Measurements from ENCODE around the gene C1orf21.

C1orf21 gene

DNA sequence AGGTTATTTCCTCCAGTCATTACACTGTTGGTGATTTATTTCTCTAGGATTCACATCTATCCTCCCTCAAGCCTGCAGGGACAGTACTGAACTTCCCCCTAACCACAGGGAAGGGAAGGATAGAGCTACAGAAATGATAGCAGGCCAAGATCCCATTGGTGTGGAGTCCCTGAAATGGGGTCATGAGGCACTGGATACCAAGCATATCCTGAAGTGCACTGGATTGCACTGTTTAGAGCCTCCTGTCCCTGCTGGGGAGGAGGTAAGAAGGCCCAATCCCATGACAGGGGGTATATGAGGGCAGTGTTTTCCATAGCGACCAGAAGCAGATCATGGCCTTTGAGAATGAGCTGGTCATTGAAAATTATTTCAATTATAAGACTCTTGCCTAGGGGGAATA is 56.8 kb downstream of the C1orf21 start:
- no peaks in the 10 kb centered on the region for H3K27me3 ChIP-seq (ENCODE audit: insufficient read depth, low read length, poor library complexity, severe bottlenecking)
- H3K4me2 ChIP-seq (ENCODE audit: low read depth, low read length, poor library complexity, severe bottlenecking): no peak overlapping the region
- H3K9me3 ChIP-seq (ENCODE audit: insufficient read depth, low read depth, low read length): no peaks in the 10 kb centered on the region
- H3K36me3 ChIP-seq (ENCODE audit: insufficient read depth, low read length): no peaks in the 10 kb centered on the region
- no peak for TF ChIP-seq EZH2phosphoT487 (IDR thresholded peaks at IDR 0.05; ENCODE audit: borderline replicate concordance)
- TF ChIP-seq, protein P1, sequence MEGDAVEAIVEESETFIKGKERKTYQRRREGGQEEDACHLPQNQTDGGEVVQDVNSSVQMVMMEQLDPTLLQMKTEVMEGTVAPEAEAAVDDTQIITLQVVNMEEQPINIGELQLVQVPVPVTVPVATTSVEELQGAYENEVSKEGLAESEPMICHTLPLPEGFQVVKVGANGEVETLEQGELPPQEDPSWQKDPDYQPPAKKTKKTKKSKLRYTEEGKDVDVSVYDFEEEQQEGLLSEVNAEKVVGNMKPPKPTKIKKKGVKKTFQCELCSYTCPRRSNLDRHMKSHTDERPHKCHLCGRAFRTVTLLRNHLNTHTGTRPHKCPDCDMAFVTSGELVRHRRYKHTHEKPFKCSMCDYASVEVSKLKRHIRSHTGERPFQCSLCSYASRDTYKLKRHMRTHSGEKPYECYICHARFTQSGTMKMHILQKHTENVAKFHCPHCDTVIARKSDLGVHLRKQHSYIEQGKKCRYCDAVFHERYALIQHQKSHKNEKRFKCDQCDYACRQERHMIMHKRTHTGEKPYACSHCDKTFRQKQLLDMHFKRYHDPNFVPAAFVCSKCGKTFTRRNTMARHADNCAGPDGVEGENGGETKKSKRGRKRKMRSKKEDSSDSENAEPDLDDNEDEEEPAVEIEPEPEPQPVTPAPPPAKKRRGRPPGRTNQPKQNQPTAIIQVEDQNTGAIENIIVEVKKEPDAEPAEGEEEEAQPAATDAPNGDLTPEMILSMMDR (conservative IDR thresholded peaks at IDR 0.05; ENCODE audit: low read length): no peak
- H2AFZ ChIP-seq (ENCODE audit: low read length): no peak overlapping the region
- no peaks in the 10 kb centered on the region for H4K20me1 ChIP-seq (ENCODE audit: insufficient read depth, low read length, poor library complexity, severe bottlenecking)
- no peaks in the 10 kb centered on the region for H3F3A ChIP-seq (ENCODE audit: low read depth)
- no peak overlapping the region for H3K9ac ChIP-seq (ENCODE audit: low read depth, low read length, poor library complexity, severe bottlenecking)
- no peaks in the 10 kb centered on the region for H3K79me2 ChIP-seq (ENCODE audit: insufficient read depth, low read length)
- H3K4me3 ChIP-seq (ENCODE audit: low read length, poor library complexity, severe bottlenecking): no peak overlapping the region
- H3K9me2 ChIP-seq (replicated peaks; ENCODE audit: low read depth, low read length): no peaks in the 10 kb centered on the region
- H3K4me1 ChIP-seq (ENCODE audit: insufficient read depth, low read length, poor library complexity, severe bottlenecking): no peaks in the 10 kb centered on the region

DNA sequence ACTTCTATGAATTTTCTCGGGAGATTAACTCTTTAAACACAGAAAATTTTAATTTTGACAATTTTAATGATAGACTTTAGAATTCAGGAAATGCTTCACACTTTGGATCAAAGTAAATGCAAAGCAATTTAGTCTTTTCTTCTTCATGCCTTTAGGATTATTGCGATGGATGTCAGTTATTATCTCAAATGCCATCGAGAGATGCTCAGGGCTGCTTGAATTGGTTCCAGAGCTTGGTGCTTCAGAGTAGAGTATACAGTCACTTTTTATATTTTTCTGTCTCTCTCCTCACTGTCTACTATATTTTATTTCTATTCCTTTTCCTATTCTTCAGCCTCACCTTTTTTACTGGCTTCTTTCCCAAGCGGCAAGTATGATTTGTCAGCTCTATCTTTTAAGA is 59.2 kb downstream of the C1orf21 start:
- H3K4me1 ChIP-seq (ENCODE audit: insufficient read depth, low read length, poor library complexity, severe bottlenecking): no peaks in the 10 kb centered on the region
- H3K36me3 ChIP-seq (ENCODE audit: insufficient read depth, low read length): no peaks in the 10 kb centered on the region
- no peak overlapping the region for H3K9ac ChIP-seq (ENCODE audit: low read depth, low read length, poor library complexity, severe bottlenecking)
- no peak for TF ChIP-seq EZH2phosphoT487 (IDR thresholded peaks at IDR 0.05; ENCODE audit: borderline replicate concordance)
- TF ChIP-seq, protein P1 (conservative IDR thresholded peaks at IDR 0.05; ENCODE audit: low read length): no peak
- H3K9me3 ChIP-seq (ENCODE audit: insufficient read depth, low read depth, low read length): no peaks in the 10 kb centered on the region
- no peak overlapping the region for H2AFZ ChIP-seq (ENCODE audit: low read length)
- no peaks in the 10 kb centered on the region for H4K20me1 ChIP-seq (ENCODE audit: insufficient read depth, low read length, poor library complexity, severe bottlenecking)
- H3K9me2 ChIP-seq (replicated peaks; ENCODE audit: low read depth, low read length): no peaks in the 10 kb centered on the region
- H3F3A ChIP-seq (ENCODE audit: low read depth): no peaks in the 10 kb centered on the region
- H3K4me2 ChIP-seq (ENCODE audit: low read depth, low read length, poor library complexity, severe bottlenecking): no peak overlapping the region
- no peaks in the 10 kb centered on the region for H3K79me2 ChIP-seq (ENCODE audit: insufficient read depth, low read length)
- no peak overlapping the region for H3K4me3 ChIP-seq (ENCODE audit: low read length, poor library complexity, severe bottlenecking)
- H3K27me3 ChIP-seq (ENCODE audit: insufficient read depth, low read length, poor library complexity, severe bottlenecking): no peaks in the 10 kb centered on the region

DNA sequence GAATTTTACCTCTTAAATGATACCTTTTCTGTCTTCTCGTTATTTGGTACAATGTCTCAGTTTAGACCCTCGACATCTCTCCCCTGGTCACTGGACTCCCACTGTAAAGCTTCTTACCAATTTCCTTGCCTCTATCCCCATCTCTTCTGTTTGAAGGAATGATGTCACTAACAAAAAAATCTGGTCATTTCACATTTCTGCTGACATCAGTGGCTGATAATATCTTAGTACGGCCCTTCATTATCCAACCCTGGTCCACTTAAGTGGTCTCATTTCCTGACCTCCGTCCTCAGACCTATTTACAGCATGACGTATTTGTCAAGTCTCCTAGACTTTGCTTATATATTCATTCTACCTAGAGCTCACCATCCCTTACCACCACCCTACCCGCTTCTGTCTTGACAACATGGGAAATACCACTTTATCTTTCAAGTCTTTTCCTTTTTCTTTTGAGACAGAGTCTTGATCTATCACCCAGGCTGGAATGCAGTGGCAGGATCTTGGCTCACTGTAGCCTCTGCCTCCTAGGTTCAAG is 60.9 kb downstream of the C1orf21 start:
- no peaks in the 10 kb centered on the region for H3K27me3 ChIP-seq (ENCODE audit: insufficient read depth, low read length, poor library complexity, severe bottlenecking)
- H3K9me2 ChIP-seq (replicated peaks; ENCODE audit: low read depth, low read length): no peaks in the 10 kb centered on the region
- H4K20me1 ChIP-seq (ENCODE audit: insufficient read depth, low read length, poor library complexity, severe bottlenecking): no peaks in the 10 kb centered on the region
- no peaks in the 10 kb centered on the region for H3K36me3 ChIP-seq (ENCODE audit: insufficient read depth, low read length)
- H3K4me2 ChIP-seq (ENCODE audit: low read depth, low read length, poor library complexity, severe bottlenecking): no peak overlapping the region
- no peaks in the 10 kb centered on the region for H3K4me1 ChIP-seq (ENCODE audit: insufficient read depth, low read length, poor library complexity, severe bottlenecking)
- H3F3A ChIP-seq (ENCODE audit: low read depth): no peaks in the 10 kb centered on the region
- H2AFZ ChIP-seq (ENCODE audit: low read length): no peak overlapping the region
- no peaks in the 10 kb centered on the region for H3K79me2 ChIP-seq (ENCODE audit: insufficient read depth, low read length)
- TF ChIP-seq, protein P1 (conservative IDR thresholded peaks at IDR 0.05; ENCODE audit: low read length): no peak
- no peak for TF ChIP-seq EZH2phosphoT487 (IDR thresholded peaks at IDR 0.05; ENCODE audit: borderline replicate concordance)
- no peak overlapping the region for H3K9ac ChIP-seq (ENCODE audit: low read depth, low read length, poor library complexity, severe bottlenecking)
- H3K9me3 ChIP-seq (ENCODE audit: insufficient read depth, low read depth, low read length): no peaks in the 10 kb centered on the region
- no peak overlapping the region for H3K4me3 ChIP-seq (ENCODE audit: low read length, poor library complexity, severe bottlenecking)
